ENCODE results near the gene TBC1D14.
A peak's percentile ranks its signal among the peaks of the same experiment; 100 is the strongest.

TBC1D14 gene

DNA sequence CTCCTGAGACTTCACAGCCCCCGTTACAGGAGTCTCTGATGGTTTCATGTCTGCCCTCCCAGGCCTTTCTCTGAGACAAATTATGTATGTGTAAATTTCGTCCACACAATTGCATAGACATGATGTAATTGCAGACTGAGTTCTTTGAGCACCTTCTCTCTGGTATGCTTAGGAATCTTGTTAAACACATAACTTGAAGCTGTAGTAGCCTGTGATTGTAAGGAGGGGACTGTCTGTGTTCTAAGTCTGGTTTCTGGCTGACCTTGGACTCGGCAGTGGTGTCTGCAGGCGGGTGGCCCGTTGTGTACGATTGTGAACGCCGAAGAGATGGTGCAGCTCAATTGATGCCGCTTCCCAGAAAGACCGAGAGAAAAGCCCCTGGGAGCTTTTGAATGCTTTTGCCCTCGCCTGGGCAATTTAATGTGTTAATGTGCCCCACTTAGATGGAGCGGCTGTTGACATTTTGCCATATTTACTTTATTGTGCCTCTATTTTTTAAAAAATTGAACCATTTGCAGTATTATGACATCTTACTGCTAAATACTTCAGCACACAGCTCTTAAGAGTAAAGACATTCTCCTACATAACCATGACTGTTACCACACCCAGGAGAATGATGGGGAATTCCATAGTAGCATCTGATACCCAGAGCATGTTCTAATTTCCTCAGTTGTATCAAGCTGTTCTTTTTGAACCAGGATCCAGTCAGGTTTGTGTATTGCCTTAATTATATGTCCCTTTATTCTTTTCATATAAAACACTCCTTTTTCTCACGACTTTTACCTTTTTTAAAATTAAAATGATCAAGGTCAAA, 75.2 kb downstream of the TBC1D14 start:
- no peak for DNase-seq (ENCODE audit: insufficient read length, low spot score)
- no peak for TF ChIP-seq POLR2A (IDR thresholded peaks at IDR 0.05; ENCODE audit: low read depth, low read length)
- FAIRE-seq: no peak

- no peak for FAIRE-seq
- peak; percentile 8; the same call in 1 of the 2 replicates for TF ChIP-seq POLR2A (IDR thresholded peaks at IDR 0.05; ENCODE audit: low read depth, low read length)
- peak; percentile 41 for DNase-seq (ENCODE audit: insufficient read length, low spot score)
Measured at GRCh38 chr4:6986072-6986780, 76.6 kb downstream of the TBC1D14 start.

GRCh38 chr4:6986781-6987587, 77.4 kb downstream of the TBC1D14 start:
- peak; percentile 76 for DNase-seq (ENCODE audit: insufficient read length, low spot score)
- TF ChIP-seq POLR2A (IDR thresholded peaks at IDR 0.05; ENCODE audit: low read depth, low read length): peak; percentile 50
- no peak for FAIRE-seq

- no peak for TF ChIP-seq POLR2A (IDR thresholded peaks at IDR 0.05; ENCODE audit: low read depth, low read length)
- DNase-seq (ENCODE audit: insufficient read length, low spot score) (no peak), FAIRE-seq (no peak)
Measured at GRCh38 chr4:6987588-6987961, 77.9 kb downstream of the TBC1D14 start.

- no peak for TF ChIP-seq POLR2A (IDR thresholded peaks at IDR 0.05; ENCODE audit: low read depth, low read length)
- FAIRE-seq (no peak), DNase-seq (ENCODE audit: insufficient read length, low spot score) (no peak)
Measured at GRCh38 chr4:6988016-6988715, 78.5 kb downstream of the TBC1D14 start.

DNA sequence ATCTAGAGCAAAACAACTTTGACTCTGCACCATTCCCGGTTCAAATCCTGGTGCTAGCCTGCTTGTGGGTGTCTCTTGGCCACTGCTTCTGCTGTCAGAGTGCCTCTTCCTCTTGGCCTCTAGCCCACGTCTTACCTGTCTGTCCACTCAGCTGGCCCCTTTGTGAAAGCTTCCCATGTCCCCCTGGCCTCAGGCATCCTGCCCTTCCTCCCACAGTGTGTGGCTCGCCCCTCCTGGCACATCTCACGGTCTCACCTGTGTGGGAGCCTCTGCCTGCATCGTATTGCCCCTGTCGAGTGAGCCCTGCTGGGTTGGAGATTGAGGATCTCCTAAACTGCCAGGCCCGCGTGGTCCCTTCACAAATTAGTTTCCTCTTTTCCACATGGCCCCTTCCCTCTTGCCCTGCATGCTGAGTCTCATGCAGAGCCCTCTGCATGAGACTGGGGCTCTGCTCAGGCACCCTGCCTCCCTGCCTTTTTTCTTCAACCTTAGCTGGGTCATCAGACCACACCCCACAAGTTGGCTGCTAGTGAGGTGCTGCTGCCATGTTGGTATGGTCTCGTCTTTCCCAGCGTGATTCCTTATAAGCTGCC, 79.8 kb downstream of the TBC1D14 start:
- no peak for TF ChIP-seq POLR2A (IDR thresholded peaks at IDR 0.05; ENCODE audit: low read depth, low read length)
- no peak for FAIRE-seq
- no peak for DNase-seq (ENCODE audit: insufficient read length, low spot score)

DNA sequence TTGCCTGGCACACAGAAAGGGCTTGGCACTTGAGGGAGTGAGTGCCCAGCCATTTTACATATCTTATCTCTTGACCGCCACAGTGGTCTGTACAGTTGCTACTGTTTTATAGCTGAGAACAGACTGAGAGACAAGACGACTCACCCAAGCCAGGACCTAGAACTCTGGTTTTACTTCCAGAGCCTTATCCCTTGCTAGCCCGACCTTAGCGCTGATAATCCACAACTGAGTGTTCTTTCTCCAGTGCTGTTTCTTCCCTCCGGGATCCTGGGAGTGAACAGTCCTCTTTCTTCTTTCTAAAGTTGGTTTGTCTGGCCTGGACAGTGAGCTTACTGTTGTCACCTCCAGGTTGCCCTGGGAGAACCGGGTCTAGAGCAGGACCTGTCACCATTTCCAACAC, 81.0 kb downstream of the TBC1D14 start:
- no peak for TF ChIP-seq POLR2A (IDR thresholded peaks at IDR 0.05; ENCODE audit: low read depth, low read length)
- no peak for FAIRE-seq
- DNase-seq (ENCODE audit: insufficient read length, low spot score): no peak

DNA sequence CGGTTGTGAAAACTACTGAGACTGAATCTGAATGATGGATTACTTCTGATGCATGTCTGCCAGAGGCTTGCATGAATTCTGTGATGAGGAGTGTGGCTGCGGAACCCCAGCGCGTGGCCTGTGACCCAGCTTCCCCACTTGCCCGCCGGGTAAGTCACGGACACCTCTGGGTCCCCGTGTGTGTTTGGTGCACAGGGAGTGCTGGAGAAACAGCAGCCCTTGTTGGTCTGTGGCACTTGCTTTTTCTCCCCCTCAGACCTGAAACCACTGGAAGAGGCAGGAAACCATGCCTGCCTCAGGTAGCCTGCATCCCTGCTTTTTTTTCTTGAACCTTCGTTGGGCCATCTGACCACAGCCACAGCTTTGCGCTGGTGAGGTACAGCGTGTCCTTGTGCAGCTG, 81.6 kb downstream of the TBC1D14 start:
- FAIRE-seq: no peak
- no peak for TF ChIP-seq POLR2A (IDR thresholded peaks at IDR 0.05; ENCODE audit: low read depth, low read length)
- no peak for DNase-seq (ENCODE audit: insufficient read length, low spot score)

DNA sequence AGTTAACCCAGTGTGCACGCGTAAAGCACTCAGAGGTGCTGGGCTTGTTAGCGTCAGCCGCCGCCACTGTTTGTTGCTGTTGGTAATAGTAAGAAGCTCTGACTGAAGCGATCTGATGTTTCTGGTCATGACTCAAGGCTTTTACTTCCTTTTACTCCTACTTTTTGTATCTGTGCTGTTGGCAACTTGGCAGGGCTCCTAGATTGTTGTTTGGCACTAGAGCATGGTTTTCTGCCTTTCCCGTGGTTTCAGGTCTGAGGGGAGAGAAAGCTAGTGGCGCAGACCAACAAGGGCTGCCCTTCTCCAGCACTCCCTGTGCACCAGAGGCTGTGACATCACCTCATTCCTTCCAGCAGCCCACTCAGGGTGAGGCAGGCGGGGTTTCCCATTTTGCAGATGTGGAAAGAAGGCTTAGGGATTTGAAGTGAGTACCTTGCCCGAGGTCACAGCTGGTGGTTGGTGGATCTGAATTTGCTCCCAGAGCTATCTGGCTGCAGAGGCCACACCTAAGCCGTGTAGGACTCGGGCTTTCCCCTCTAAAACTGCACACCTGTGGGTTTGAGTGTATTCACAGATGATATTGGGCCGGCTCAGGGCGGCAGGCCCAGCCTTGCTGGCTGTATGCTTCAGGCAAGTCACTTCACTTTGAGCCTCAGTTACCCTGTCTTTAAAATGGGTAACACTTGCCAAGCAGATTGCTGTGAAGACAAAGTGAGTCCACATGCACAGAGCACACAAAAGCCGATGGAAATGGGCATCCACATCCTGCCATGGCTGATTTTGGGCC, 82.3 kb downstream of the TBC1D14 start:
- TF ChIP-seq POLR2A (IDR thresholded peaks at IDR 0.05; ENCODE audit: low read depth, low read length): no peak
- peak; percentile 69 for DNase-seq (ENCODE audit: insufficient read length, low spot score)
- FAIRE-seq: peak; percentile 43

GRCh38 chr4:6992728-6993677, 83.4 kb downstream of the TBC1D14 start:
- TF ChIP-seq POLR2A (IDR thresholded peaks at IDR 0.05; ENCODE audit: low read depth, low read length): no peak
- DNase-seq (ENCODE audit: insufficient read length, low spot score) (peak; percentile 35), FAIRE-seq (no peak)

DNA sequence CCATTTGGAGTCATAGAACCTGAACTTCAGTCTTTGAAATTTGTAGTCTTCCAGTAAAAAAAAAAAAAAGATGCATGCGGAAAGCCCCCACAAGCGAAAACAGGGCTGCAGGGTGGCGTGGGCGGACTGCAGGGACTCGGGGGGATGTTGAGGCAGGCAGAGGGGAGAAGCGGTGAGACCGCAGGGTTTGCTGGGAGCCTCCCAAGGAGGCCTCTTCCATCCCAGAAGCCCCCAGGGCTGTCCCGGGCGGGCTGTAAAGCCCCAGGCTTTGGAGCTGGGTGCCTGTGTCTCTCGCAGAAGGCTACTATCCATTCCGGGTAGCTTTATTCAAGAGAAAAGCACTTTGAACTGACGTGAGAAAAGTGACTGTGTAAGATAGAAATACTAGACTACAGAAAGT, 86.9 kb downstream of the TBC1D14 start:
- no peak for TF ChIP-seq POLR2A (IDR thresholded peaks at IDR 0.05; ENCODE audit: low read depth, low read length)
- no peak for FAIRE-seq
- DNase-seq (ENCODE audit: insufficient read length, low spot score): no peak

All from H54 (cell line).